ENCODE results near the gene CHRDL2. TPM values are rescaled to one million over a fixed set of nuclear protein-coding genes. Genes with fewer than 3 reads are reported as not detected.

The CHRDL2 gene
- total RNA-seq, 1 donor from 2014 or later: not detected

GRCh38 chr11:74720596-74721478 is 10.4 kb downstream of the CHRDL2 start:
- Histone ChIP-seq H3K27me3 (ENCODE audit: control insufficient read depth, insufficient read depth, low read length) (peaks cover 15% of the 10 kb centered on the region), H3K4me3 (ENCODE audit: low read depth, low read length) (no peak overlapping the region), H3K36me3 (ENCODE audit: control insufficient read depth, insufficient read depth, low read length) (no peaks in the 10 kb centered on the region)
- TF ChIP-seq, protein P1, sequence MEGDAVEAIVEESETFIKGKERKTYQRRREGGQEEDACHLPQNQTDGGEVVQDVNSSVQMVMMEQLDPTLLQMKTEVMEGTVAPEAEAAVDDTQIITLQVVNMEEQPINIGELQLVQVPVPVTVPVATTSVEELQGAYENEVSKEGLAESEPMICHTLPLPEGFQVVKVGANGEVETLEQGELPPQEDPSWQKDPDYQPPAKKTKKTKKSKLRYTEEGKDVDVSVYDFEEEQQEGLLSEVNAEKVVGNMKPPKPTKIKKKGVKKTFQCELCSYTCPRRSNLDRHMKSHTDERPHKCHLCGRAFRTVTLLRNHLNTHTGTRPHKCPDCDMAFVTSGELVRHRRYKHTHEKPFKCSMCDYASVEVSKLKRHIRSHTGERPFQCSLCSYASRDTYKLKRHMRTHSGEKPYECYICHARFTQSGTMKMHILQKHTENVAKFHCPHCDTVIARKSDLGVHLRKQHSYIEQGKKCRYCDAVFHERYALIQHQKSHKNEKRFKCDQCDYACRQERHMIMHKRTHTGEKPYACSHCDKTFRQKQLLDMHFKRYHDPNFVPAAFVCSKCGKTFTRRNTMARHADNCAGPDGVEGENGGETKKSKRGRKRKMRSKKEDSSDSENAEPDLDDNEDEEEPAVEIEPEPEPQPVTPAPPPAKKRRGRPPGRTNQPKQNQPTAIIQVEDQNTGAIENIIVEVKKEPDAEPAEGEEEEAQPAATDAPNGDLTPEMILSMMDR (IDR thresholded peaks at IDR 0.05; ENCODE audit: insufficient read depth, low read length, poor library complexity, severe bottlenecking): no peak
- no peak for DNase-seq (ENCODE audit: low read depth)

GRCh38 chr11:74719011-74719410 is 12.2 kb downstream of the CHRDL2 start:
- Histone ChIP-seq H3K4me3 (ENCODE audit: low read depth, low read length) (no peak overlapping the region), H3K27me3 (ENCODE audit: control insufficient read depth, insufficient read depth, low read length) (peaks cover 5% of the 10 kb centered on the region), H3K36me3 (ENCODE audit: control insufficient read depth, insufficient read depth, low read length) (no peaks in the 10 kb centered on the region)
- DNase-seq (ENCODE audit: low read depth): no peak
- TF ChIP-seq, protein P1 (IDR thresholded peaks at IDR 0.05; ENCODE audit: insufficient read depth, low read length, poor library complexity, severe bottlenecking): no peak

GRCh38 chr11:74717221-74717969 is 13.8 kb downstream of the CHRDL2 start:
- TF ChIP-seq, protein P1 (IDR thresholded peaks at IDR 0.05; ENCODE audit: insufficient read depth, low read length, poor library complexity, severe bottlenecking): no peak
- H3K27me3 ChIP-seq (ENCODE audit: control insufficient read depth, insufficient read depth, low read length): no peaks in the 10 kb centered on the region
- no peak for DNase-seq (ENCODE audit: low read depth)
- no peak overlapping the region for H3K4me3 ChIP-seq (ENCODE audit: low read depth, low read length)
- no peaks in the 10 kb centered on the region for H3K36me3 ChIP-seq (ENCODE audit: control insufficient read depth, insufficient read depth, low read length)

- TF ChIP-seq, protein P1 (IDR thresholded peaks at IDR 0.05; ENCODE audit: insufficient read depth, low read length, poor library complexity, severe bottlenecking): no peak
- no peak overlapping the region for H3K4me3 ChIP-seq (ENCODE audit: low read depth, low read length)
- H3K27me3 ChIP-seq (ENCODE audit: control insufficient read depth, insufficient read depth, low read length): no peaks in the 10 kb centered on the region
- H3K36me3 ChIP-seq (ENCODE audit: control insufficient read depth, insufficient read depth, low read length): no peaks in the 10 kb centered on the region
- DNase-seq (ENCODE audit: low read depth): no peak
These were observed 16.3 kb downstream of the CHRDL2 start for GRCh38 chr11:74714904-74715303.

DNA sequence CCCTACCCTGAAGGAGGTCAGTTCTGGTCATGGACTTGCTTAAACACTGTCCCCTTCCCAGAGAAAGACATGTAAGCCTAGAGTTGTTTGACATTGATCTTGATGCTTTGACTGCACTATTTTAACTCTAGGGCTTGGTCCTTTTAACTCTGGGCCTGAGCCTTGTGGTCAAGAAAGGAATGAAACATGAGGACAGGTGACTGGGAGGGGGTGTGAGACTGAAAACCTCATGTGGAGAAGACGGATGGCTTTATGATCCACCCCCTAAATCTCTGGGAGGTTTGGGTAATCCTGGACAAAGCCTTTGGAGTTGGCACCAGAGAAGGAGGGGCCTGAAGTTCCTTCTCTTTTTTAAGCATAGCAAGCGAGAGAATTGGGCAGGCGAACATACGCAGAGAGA is 17.5 kb downstream of the CHRDL2 start:
- TF ChIP-seq, protein P1 (IDR thresholded peaks at IDR 0.05; ENCODE audit: insufficient read depth, low read length, poor library complexity, severe bottlenecking): no peak
- no peak for DNase-seq (ENCODE audit: low read depth)
- H3K4me3 ChIP-seq (ENCODE audit: low read depth, low read length): no peak overlapping the region
- no peaks in the 10 kb centered on the region for H3K27me3 ChIP-seq (ENCODE audit: control insufficient read depth, insufficient read depth, low read length)
- H3K36me3 ChIP-seq (ENCODE audit: control insufficient read depth, insufficient read depth, low read length): no peaks in the 10 kb centered on the region

Data from kidney epithelial cell (primary cell).